GM18505 (cell line): ENCODE data around the gene UBE3B.

Source experiments
- ATAC-seq: cut with Tn5 transposase; IDR thresholded peaks from one replicate; pipeline ENCODE4 v1.9.1; 2021; ENCODE audit not compliant: unreplicated experiment
- POLR2A ChIP-seq: IDR thresholded peaks from 4 replicates; pipeline ENCODE4 v1.6.1; 2011; ENCODE audit warnings: borderline replicate concordance; ENCODE audit not compliant: insufficient read depth, insufficient read length; ENCODE audit errors: extremely low read depth

Gene UBE3B

GRCh38 chr12:109529691-109530640, 52.5 kb downstream of the UBE3B start:
- no peak for ATAC-seq
- no peak for TF ChIP-seq POLR2A

DNA sequence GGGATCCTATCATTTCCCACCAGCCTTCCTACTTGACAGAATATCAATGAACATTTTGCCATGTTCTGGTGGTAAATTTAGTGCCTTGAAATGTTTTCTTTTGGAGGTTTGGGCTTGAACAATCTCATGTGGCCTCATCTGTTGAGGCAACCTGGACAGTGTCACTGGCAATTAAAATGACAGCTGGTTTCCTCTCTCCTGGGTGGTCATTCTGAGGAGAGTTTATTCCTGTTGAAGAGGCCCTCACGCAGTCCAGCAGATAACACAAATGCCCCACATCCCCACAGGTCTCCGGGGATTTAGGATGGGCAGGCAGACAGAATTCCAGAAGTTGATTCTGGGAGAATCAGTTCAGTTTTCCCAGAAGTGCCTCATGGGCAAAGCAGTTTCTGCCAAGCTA, 54.0 kb downstream of the UBE3B start:
- no peak for ATAC-seq
- no peak for TF ChIP-seq POLR2A

- TF ChIP-seq POLR2A, result no peak
- no peak for ATAC-seq
Observed at GRCh38 chr12:109532721-109533486, 55.5 kb downstream of the UBE3B start.

DNA sequence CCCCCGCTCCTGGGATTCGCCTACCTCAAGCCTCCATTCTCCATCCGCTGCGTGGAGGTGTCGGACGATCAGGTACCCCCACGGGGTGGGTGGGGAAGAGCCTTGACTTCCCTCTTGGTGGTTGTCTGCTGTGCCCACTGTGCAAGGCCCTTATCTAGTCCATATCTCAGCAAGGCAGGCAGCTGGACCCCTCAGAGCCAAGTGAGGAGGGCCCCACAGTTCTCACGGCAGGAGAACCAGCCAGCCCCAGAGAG, 56.0 kb downstream of the UBE3B start:
- ATAC-seq, result no peak
- no peak for TF ChIP-seq POLR2A

DNA sequence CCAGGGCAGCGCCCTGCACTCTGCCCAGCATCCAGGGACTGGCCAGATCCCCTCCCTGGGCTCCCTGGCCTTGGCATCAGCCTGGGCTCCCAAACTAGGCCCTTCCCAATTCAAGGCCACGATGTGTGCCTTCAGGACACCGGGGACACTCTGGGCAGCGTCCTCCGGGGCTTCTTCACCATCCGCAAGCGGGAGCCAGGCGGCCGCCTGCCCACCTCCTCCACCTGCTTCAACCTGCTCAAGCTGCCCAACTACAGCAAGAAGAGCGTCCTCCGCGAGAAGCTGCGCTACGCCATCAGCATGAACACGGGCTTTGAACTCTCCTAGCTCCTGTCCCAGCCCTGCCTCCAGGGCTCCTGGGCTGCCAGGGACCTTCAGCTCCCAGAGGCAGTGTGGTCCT, 57.0 kb downstream of the UBE3B start:
- no peak for ATAC-seq
- TF ChIP-seq POLR2A, result no peak

DNA sequence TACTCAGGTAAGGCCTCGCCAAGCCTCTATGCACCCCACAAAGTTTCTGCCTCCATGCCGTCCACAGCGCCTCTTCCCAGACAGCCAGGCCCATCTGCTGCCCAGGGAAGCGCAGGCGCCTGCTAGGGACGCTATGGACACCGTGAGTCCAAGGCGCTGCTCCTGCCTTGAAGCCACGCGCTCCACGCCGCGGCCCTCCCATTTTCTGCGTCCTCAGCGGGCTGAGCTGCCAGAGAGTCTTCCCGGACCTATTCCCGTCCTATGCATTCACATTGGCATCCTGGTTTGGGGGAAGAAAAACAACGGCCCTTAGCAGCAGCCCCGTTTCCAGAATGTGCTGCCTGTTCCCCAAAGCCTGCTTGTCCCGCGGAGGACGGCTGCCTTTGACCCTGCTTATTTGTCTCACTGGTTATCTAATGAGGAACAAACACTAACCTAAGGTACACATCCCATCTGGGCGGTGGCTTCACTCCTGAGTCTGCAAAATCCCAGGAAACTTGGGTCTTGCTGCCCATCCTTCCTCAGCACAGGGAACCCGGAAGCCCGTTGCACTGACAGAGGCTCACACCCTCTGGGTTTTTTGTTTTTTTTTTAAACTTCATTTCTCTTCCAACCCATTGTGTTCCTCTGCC, 57.9 kb downstream of the UBE3B start:
- ATAC-seq, result no peak
- no peak for TF ChIP-seq POLR2A

GRCh38 chr12:109535863-109536250, 58.4 kb downstream of the UBE3B start:
- TF ChIP-seq POLR2A, result no peak
- no peak for ATAC-seq

DNA sequence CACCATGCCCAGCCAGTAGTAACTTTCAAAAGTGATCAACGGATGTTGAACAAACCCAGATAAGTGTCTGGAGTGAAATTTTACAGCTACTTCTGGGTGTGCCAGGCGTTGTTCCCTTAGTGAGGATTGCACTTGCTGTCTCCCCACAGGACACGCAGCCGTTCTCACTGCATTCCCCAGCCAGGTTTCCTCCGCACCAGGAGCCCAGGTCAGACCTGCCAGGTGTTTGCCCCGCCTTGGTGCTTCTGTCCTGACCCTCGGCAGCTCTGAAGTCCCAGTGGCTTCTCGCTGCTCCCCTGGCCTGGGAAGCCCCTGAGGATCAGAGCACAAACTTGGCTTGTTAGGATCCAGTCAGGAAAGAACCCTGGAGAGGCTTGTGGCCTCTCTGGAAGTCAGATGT, 59.7 kb downstream of the UBE3B start:
- ATAC-seq, result no peak
- no peak for TF ChIP-seq POLR2A

- ATAC-seq, result no peak
- TF ChIP-seq POLR2A, result no peak
Observed at GRCh38 chr12:109538191-109538863, 60.9 kb downstream of the UBE3B start.

DNA sequence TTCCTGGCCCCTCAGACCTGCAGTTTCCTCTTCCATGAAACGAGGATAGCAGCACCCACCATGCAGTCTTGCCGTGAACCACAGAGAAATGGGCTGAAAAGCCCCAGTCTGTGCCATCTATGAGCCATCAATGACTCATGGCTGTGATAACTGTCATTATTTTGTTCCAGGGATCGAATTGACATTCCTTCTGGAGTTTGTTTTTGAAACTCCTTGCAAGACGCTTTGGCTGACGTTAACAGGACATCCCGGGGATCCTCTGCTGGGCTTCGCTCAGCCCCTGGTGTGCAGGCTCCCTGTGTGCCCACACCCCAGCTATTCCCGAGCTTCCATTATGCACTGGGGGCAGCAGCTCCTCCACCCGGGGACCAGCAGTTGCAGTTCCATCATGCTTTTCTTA, 62.1 kb downstream of the UBE3B start:
- TF ChIP-seq POLR2A, result no peak
- ATAC-seq, result no peak

DNA sequence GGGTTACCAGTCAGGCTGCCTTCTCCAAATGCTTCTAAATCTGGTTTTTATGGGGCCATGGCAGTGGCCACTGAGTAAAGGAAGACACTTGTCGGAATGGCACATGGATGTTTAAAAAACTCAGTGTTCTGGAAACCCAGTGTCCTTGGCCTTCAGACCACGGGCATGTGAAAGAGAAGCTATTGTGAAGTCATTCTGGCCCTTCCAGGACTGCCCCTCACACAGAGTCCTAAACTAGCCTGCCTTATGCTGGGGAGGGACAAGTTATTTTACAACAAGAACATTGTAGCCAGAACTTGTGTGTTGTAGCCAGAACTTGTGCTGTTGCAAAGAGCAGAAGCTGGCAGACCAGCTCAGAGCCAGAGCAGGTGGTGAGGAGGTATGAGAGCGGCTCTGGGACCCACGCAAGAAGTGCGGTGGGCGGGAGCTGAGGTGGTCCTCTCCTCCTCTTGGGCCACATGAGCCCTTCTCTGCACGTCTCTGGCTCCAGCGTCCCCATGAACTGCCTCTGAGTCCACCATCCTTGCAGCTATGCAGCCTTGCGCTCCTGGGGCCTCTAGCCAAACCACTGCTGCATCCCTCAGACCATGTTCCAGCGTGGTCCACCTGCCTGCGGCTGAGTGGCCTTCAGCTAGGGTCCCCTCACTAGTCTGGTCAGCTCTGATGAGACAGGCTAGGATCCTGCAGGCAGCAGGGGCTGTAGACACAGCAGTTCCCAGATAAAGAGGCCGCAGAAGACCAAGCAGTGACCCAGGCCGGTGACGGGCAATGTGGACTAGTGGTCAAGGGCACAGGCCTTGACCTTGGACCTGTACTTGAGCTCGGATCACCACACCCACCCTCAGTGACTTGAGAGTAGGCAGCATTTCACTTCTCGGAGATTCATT, 63.3 kb downstream of the UBE3B start:
- no peak for TF ChIP-seq POLR2A
- no peak for ATAC-seq

DNA sequence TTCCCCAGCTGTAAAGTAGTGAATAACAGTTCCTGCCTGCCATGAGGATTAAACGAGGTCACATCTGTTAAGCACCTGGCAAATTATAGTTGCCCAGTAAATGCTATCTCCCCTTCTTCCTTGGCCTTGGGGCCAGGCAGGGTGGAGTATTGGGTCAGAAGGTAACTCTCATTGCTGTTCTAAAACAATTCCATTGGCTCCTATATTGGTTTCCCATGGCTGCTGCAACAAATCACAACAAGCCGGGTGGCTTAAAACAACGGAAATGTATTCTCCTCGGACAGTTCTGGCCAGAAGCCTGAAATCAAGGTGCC, 63.9 kb downstream of the UBE3B start:
- no peak for TF ChIP-seq POLR2A
- no peak for ATAC-seq

- TF ChIP-seq POLR2A, result no peak
- no peak for ATAC-seq
Observed at GRCh38 chr12:109542014-109542413, 64.6 kb downstream of the UBE3B start.

- no peak for TF ChIP-seq POLR2A
- ATAC-seq, result no peak
Observed at GRCh38 chr12:109542876-109543275, 65.4 kb downstream of the UBE3B start.
